ENCODE measurements around the gene ZFP36L1. TPM values are rescaled to one million over a fixed set of nuclear protein-coding genes. Genes with fewer than 3 reads are reported as not detected.

Gene ZFP36L1
- total and polyA plus RNA-seq, 8 donors: 63.7 to 310 (median 175) TPM

DNA sequence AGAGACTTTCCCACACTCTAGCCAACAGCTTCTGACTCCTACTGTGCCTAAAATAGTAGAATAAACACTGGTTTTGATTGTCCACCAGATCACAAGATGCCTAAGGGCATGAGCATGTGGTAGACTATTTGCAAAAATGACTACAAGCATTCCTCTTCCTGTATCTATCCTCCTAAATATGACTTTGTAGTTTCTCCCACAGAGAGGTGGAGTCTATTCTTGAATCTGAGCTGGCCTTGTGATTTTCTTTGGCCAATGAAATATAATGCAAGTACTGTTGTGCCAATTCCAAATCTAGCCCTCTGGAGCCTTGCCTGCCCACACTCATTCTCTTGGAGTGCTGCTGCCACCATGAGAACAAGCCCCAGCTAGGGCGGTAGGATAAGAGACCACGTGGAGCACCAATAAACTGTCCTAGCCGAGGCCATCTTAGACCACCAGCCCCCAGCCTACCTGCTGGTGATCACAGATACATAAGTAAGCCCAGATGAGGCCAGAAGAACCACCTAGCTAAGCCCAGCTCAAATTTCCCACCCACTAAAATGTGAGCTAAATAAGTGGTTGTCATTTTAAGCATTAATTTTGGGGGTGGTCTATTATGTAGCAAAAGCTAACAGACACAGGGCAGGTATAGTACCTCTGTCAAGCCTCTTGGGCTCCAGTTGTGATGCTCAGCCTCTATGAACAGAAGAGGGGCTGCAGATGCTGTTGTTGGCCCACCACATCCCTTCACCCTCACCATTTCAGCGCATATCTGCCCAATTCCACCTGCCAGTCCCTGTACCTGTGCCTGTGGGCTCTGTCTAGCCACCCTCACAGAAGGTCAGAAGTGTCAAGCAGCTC lies 17.9 kb downstream of the ZFP36L1 start:
- Histone ChIP-seq H3K27me3 (no peaks in the 10 kb centered on the region), H3K9me3 (no peaks in the 10 kb centered on the region), H3K27ac (no peak overlapping the region), H3K36me3 (no peaks in the 10 kb centered on the region), H3K4me3 (no peak overlapping the region), H3K4me1 (peaks cover 7 to 17% (median 16%) of the 10 kb centered on the region in 3 donors)
- no peak for FAIRE-seq
- TF ChIP-seq, protein P1, sequence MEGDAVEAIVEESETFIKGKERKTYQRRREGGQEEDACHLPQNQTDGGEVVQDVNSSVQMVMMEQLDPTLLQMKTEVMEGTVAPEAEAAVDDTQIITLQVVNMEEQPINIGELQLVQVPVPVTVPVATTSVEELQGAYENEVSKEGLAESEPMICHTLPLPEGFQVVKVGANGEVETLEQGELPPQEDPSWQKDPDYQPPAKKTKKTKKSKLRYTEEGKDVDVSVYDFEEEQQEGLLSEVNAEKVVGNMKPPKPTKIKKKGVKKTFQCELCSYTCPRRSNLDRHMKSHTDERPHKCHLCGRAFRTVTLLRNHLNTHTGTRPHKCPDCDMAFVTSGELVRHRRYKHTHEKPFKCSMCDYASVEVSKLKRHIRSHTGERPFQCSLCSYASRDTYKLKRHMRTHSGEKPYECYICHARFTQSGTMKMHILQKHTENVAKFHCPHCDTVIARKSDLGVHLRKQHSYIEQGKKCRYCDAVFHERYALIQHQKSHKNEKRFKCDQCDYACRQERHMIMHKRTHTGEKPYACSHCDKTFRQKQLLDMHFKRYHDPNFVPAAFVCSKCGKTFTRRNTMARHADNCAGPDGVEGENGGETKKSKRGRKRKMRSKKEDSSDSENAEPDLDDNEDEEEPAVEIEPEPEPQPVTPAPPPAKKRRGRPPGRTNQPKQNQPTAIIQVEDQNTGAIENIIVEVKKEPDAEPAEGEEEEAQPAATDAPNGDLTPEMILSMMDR (IDR thresholded peaks at IDR 0.05): no peak
- intact Hi-C loops (cut with DNase I): loop anchor here in 1 of 3 donors (10.0 kb wide), 1 partner anchor 100 kb away; no protein-coding TSS in a partner anchor
- peak; percentile 38 to 60 (median 46) for ATAC-seq
- 95 to 96% methylated on average over 4 of the region's 4 CpGs for WGBS, 2 donors
- peak in 2 of 6 donors; percentile 7 to 12 for DNase-seq

DNA sequence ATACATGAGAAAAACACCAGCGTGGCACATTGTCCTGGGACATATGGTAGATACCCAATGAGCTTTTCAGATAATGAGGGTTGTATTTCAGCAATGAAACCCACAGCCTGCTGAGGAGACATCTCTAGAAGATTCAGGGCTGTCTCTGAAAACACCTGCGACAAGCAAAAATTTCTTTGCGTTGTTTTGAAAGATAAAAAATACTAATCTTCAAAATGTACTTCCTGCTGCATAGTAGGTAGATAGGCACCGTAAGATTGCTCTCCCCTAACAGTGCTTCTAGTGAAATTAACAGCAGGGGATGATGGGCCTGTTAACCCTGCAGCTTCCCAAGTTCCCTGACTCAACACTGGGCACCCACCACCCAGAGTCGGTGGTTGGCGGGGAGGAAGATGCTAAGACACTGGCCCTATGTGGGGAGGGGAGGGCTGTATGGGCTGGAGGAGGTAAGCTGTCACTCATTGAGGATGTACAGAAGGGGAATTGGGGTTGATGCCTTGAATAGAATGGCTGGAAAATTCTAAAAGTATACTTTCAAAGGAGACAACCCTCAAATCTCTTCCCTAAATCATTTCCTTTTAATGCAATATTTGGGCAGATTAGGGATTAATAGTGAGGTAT lies 20.0 kb downstream of the ZFP36L1 start:
- no peaks in the 10 kb centered on the region for H3K27me3 ChIP-seq
- FAIRE-seq (no peak), DNase-seq (no peak), ATAC-seq (no peak)
- intact Hi-C loops (cut with DNase I): loop anchor here in 1 of 3 donors (10.0 kb wide), 1 partner anchor 98 kb away; no protein-coding TSS in a partner anchor
- H3K9me3 ChIP-seq: no peaks in the 10 kb centered on the region
- H3K4me1 ChIP-seq: no peaks in the 10 kb centered on the region
- H3K4me3 ChIP-seq: no peak overlapping the region
- H3K27ac ChIP-seq: no peak overlapping the region
- H3K36me3 ChIP-seq: no peaks in the 10 kb centered on the region
- TF ChIP-seq, protein P1 (IDR thresholded peaks at IDR 0.05): no peak
- 74 to 75% methylated on average over 6 of the region's 6 CpGs for WGBS, 2 donors

DNA sequence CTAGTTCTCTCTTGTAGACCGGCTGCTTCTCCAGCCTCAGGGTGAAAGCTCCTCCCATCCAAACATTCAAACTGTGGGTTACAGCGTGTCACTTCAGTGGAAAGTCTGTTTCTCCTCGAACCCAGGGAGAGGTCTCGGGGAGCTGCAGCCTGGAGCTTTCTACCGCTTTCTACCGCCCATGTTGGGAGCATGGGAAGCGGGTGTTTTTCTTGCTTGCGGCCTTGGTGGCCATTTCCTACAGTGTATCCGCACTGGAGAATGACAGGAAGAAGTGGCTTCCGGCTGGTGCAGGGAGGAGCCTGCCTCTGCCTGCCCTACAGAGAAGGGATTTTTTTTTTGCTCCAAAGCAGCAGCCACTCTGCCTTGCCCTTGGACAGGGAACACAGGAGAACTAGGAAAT lies 21.2 kb downstream of the ZFP36L1 start:
- Histone ChIP-seq H3K27ac (no peak overlapping the region), H3K27me3 (no peaks in the 10 kb centered on the region), H3K9me3 (no peaks in the 10 kb centered on the region), H3K4me1 (no peaks in the 10 kb centered on the region), H3K4me3 (no peak overlapping the region), H3K36me3 (no peaks in the 10 kb centered on the region)
- intact Hi-C loops (cut with DNase I): loop anchor here in 1 of 3 donors (10.0 kb wide), 1 partner anchor 97 kb away; no protein-coding TSS in a partner anchor
- WGBS, 2 donors: 78 to 91% methylated on average over 10 of the region's 10 CpGs
- FAIRE-seq: no peak
- no peak for DNase-seq
- peak in 2 of 4 donors; percentile 48 to 57 for ATAC-seq
- TF ChIP-seq, protein P1 (IDR thresholded peaks at IDR 0.05): no peak

DNA sequence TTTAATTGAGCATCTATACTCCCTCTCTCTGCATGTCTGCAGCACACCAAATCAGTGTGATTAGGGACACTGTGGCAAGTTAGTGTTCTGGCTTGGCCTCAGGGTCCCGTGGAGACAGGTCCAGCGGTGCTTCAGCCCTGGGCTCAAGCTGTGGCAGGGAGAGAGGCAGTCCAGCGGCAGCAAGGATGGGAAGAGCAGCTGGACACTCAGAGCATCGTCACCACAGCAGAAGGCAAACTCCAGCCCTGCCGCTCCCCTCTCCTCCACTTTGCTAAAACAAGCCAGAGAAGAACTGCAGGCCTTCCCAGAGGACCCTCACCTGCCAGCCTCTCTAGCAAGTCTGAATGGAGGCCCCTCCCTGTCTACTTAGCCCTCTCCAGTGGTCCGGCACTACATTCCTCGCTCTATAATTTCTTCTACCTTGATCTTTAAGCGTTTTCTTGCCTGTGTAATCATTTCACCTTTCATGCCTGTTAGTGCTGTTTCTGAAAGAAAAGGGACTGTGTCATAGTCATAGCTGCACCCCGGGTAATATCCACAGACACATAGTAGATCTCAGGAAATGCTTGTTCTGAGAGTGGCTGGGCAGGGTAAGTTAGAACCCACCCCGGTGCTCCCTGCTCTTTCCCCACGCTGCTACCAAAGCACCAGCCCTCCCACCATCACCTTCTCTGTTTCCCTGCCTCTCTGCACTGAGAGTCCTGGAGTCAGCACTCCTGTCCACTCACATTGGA lies 22.1 kb downstream of the ZFP36L1 start:
- WGBS, 2 donors: 91 to 93% methylated on average over 11 of the region's 11 CpGs
- DNase-seq: no peak
- H3K4me1 ChIP-seq: no peaks in the 10 kb centered on the region
- no peaks in the 10 kb centered on the region for H3K9me3 ChIP-seq
- H3K27me3 ChIP-seq: no peaks in the 10 kb centered on the region
- intact Hi-C loops (cut with DNase I): loop anchor here in 1 of 3 donors (10.0 kb wide), 1 partner anchor 96 kb away; no protein-coding TSS in a partner anchor
- no peak overlapping the region for H3K27ac ChIP-seq
- no peak for ATAC-seq
- H3K4me3 ChIP-seq: no peak overlapping the region
- H3K36me3 ChIP-seq: no peaks in the 10 kb centered on the region
- TF ChIP-seq, protein P1 (IDR thresholded peaks at IDR 0.05): no peak
- no peak for FAIRE-seq
